Measurements from ENCODE around the gene SH3RF2.

SH3RF2 gene

GRCh38 chr5:145924849-145925248 lies 11.5 kb upstream of the SH3RF2 start:
- in situ Hi-C loops (cut with HindIII; ENCODE audit: low sequenced_read_pairs) = no loop called here
- DNase-seq (ENCODE audit: low read depth) = no peak
- no peak overlapping the region for H3K4me3 ChIP-seq (ENCODE audit: low read depth, low read length)
- no peak for TF ChIP-seq CTCF (IDR thresholded peaks at IDR 0.05; ENCODE audit: low read depth, low read length, missing control alignments)

GRCh38 chr5:145925353-145925752 lies 11.0 kb upstream of the SH3RF2 start:
- TF ChIP-seq CTCF (IDR thresholded peaks at IDR 0.05; ENCODE audit: low read depth, low read length, missing control alignments) = no peak
- H3K4me3 ChIP-seq (ENCODE audit: low read depth, low read length) = no peak overlapping the region
- in situ Hi-C loops (cut with HindIII; ENCODE audit: low sequenced_read_pairs) = no loop called here
- DNase-seq (ENCODE audit: low read depth) = no peak

- no peak for DNase-seq (ENCODE audit: low read depth)
- no peak for TF ChIP-seq CTCF (IDR thresholded peaks at IDR 0.05; ENCODE audit: low read depth, low read length, missing control alignments)
- H3K4me3 ChIP-seq (ENCODE audit: low read depth, low read length) = no peak overlapping the region
- in situ Hi-C loops (cut with HindIII; ENCODE audit: low sequenced_read_pairs) = no loop called here
Observed at GRCh38 chr5:145925803-145926202, 10.6 kb upstream of the SH3RF2 start.

GRCh38 chr5:145931718-145932117 lies 4.7 kb upstream of the SH3RF2 start:
- no peak for DNase-seq (ENCODE audit: low read depth)
- in situ Hi-C loops (cut with HindIII; ENCODE audit: low sequenced_read_pairs) = no loop called here
- no peak overlapping the region for H3K4me3 ChIP-seq (ENCODE audit: low read depth, low read length)
- no peak for TF ChIP-seq CTCF (IDR thresholded peaks at IDR 0.05; ENCODE audit: low read depth, low read length, missing control alignments)

- DNase-seq (ENCODE audit: low read depth) = no peak
- in situ Hi-C loops (cut with HindIII; ENCODE audit: low sequenced_read_pairs) = no loop called here
- no peak for TF ChIP-seq CTCF (IDR thresholded peaks at IDR 0.05; ENCODE audit: low read depth, low read length, missing control alignments)
- H3K4me3 ChIP-seq (ENCODE audit: low read depth, low read length) = no peak overlapping the region
Observed at GRCh38 chr5:145934276-145934675, 2.1 kb upstream of the SH3RF2 start.

- H3K4me3 ChIP-seq (ENCODE audit: low read depth, low read length) = peak overlapping the region; percentile 12
- TF ChIP-seq CTCF (IDR thresholded peaks at IDR 0.05; ENCODE audit: low read depth, low read length, missing control alignments) = no peak
- in situ Hi-C loops (cut with HindIII; ENCODE audit: low sequenced_read_pairs) = no loop called here
- peak; percentile 44 for DNase-seq (ENCODE audit: low read depth)
Observed at GRCh38 chr5:145937432-145938250, 1.3 kb downstream of the SH3RF2 start.

Data from astrocyte of the cerebellum (primary cell).